ENCODE data around the gene KDM5B.

The KDM5B gene

DNA sequence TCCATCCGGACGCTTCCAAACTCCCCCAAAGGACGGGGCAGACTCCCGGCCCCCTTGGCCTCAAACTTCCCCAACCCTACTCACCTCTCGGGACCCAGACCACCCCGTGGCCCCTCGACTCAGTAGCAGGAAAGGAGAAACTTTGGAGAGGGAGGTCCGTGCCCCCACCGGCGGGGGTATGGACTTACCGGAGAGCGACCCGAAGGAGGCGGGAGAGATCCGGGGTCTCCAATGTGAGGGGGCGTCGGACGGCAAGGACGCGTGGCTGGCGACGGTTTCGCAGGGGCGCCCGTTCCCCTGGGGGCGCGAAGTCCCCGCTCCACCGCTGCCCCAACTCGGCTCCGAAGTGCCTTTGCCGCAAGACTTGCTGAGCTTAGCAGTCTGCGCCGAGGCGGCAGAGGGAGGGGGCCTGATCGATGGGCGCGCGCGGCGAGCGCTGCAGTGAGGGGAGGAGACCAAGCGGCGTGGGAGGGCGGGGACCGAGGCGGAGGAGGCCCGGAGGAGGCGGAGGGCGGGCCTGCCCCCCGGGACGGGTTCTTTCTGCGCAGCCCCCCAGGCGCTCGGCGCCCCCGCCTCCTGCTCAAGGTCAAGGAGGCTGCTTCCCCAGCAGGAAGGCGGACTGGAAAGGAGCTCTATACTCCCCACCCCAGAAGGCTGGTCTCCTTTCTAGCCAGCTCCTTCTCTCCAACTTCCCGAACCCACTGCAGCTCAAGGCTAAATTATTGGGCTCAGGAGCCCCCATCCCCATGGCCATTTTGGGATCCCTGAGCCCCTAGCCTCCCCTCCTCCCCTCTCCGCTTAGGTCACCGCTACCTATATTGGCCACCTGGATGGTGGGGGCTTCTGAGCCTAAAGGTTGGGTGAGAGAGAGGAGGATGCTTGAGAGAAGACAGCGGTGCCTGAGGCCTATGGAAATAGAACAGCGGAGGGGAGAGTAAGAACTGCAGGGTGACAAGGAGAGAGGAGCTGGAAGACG is 97.9 kb downstream of the KDM5B start, which contains the start of gene SYT2:
TSS of gene SYT2 (minus strand) at position 385 of the 976 bp plus-strand sequence. CDS start 104,682 bp downstream, outside the sequence.
- DNase-seq = peak in 1 of 2 experiments; percentile 13

- DNase-seq = no peak
Observed at GRCh38 chr1:202709276-202710041, 98.8 kb downstream of the KDM5B start.

DNA sequence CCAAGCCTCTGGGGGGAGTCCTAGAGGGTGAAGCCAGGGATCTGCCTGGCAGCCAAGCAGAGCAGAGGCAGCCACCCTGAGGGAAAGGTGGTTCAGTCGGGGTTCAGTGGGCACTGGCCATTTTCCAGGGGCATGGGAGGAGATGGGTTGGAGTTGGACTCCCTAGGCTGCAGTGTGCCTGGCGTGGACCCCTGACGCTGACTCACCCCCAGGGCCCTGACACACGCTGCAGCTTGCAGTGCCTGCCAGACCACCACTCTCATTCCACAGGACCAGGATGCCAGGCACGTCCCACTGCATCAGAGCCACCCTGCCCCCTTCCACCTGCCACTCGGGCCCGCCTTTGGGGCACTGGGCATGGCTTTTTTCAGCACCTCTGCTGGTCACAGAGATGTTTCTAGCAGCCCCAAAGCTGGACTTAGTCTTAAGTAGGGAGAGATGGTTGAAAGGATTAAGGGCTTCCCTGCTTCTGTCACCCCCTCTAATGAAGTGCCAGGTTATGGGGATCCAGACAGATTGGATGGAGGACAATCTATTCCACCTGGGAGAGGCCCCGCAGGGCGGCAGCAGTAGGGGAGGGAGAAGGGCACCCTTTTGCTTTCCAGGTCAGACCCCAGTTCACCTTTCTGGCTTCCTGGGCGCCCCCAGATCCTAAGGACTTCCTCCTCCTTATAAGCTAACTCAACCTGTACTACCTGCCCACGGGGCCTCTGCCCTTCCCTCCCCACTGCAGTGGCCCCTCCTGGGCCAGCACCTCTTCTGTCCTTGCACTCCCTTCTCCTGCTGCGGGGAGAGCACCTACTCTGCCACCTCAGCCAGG is 99.6 kb downstream of the KDM5B start:
- no peak for DNase-seq

GRCh38 chr1:202706851-202707250 is 101.4 kb downstream of the KDM5B start:
- no peak for DNase-seq

- DNase-seq = no peak
Observed at GRCh38 chr1:202704601-202705000, 103.6 kb downstream of the KDM5B start.

- DNase-seq = no peak
Observed at GRCh38 chr1:202703191-202703590, 105.0 kb downstream of the KDM5B start.

GRCh38 chr1:202702088-202702487 is 106.1 kb downstream of the KDM5B start:
- no peak for DNase-seq

- DNase-seq = no peak
Observed at GRCh38 chr1:202701200-202701599, 107.0 kb downstream of the KDM5B start.

DNA sequence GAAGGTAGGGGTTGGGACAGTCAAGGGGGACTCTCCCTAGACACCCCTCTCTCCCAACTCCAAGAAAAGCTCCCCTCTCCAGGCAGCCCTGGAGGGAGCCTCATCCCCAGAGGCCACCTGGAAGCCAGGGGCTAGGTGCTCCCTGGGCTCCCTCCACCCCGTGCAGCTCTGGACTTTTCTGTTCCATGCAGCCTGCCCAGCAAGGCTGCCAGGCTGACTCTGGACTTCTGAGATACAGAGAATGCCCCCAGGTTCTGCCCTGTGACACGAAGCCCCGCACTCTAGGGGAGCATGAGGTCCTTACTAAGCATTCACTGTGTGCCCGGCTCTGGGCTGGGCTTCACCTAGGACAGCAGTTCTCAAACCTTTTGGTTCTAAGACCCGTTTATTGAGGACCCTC is 108.2 kb downstream of the KDM5B start:
- no peak for DNase-seq

DNA sequence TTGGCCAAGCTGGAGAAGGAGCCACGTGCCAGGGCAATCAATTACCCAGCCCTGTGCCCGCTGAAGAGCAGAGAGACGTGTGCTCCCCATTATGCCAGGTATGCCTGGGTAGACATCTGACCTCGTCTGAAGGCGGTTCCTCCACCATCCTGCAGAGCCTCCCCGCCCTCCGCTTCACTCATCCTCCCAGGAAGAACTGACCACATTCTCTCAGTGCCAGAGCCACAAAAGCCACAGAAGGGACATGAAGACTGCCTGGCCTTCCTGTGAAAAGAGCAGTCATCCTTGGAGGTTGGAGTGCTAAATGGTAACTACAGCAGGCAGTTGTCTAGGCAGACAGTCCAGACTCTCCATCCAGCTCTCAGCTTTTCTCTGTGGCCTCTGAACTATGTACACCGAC is 109.9 kb downstream of the KDM5B start:
- no peak for DNase-seq

DNA sequence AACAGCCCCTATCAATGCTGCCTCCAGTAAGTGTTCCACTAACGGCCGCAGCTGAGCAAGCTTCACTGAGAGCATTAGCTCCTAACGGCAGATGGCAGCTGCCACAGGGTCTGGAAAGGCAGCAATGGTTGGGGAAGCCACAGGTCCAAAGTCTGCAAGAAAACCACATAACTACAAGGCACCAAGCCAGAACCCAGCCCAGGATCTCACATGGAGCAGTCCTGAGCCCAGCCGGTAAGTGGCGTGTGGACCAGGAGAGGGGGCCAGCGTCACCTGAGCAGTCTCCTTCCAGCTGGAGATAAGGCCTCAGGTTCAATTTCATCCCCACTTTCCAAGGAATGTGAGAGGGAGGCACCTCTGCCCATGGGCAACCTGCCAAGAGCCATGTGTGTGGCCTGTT is 111.2 kb downstream of the KDM5B start:
- DNase-seq = peak in 1 of 2 experiments; percentile 32

- DNase-seq = peak; percentile 49 to 54
Observed at GRCh38 chr1:202694314-202694713, 113.9 kb downstream of the KDM5B start.

GRCh38 chr1:202692959-202693555 is 115.2 kb downstream of the KDM5B start:
- peak in 1 of 2 experiments; percentile 6 for DNase-seq

DNA sequence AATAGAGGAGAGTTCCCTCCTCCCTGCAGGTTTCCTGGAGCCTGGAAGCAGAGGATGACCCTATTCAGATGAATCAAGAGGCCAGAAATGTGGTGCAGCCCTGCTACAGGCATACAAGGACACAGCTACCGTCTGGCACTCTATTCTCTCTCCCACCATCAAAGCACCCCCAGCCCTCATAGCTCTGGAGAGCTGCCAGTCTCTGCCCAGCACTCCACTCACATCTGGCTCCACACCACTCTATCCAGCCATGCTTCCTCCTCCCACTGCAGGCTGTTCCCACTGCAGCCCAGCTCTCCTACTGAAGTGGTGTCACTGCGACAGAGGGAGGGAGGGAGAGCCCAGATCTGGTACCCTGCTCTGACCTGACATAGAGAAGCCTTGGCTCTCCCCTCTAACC is 116.4 kb downstream of the KDM5B start:
- DNase-seq = peak in 1 of 2 experiments; percentile 23

DNA sequence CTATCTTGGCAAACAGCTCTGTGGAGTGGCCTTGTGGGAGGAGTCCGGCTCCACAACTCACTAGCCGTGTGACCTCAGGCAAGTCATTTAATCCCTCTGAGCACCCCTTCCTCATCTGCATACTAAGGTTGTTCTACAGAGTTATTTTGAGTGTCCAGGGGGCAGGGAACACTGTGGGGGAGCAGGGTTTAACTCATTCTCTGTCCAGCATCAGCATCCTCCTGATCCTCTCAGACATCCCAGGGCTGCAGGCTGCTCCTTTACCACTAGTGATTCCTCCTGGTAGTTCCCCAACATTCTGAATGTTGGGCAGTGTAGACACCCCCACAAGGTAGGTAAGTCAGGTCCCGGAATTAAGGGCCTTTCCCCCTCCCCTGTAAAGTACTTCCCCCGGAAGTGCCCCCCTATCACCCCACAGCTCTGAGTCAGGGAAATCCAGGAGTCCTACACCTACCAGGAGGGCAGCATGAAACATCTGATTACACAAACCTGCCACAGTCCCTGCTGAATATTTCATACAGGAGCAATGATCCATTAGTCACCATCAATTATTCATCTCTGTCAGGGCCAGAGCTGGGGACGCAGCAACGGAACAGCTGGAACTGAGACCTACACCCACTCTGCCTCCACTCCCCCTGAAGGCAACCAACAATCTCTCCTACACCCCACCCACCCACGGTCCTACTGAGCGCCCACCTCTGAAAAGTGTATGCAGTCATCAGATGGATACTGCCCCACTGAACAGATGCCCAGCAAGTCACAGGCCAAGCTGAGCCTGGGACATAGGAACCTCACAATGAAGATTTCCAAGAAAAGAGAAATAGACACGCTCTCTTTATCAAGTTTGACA is 118.5 kb downstream of the KDM5B start:
- DNase-seq = no peak

DNA sequence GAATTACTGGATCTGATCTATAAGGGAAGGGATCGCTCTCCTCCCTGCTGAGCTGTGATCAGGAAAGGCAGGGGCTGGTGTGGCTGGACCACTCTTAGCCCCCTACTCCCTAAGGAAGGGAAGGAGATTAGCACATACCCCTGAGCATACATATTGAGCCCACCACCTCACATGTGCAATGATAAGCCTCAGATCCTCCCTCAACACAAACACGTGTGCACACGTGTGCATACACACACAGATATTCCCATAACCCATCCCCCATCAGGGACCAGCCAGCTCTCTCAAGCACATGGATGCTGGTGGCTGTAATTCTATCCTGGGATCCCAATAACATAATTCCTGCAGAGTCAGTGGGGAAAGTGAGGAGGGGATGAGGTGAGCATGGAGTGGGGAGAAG is 119.1 kb downstream of the KDM5B start:
- DNase-seq = no peak

DNA sequence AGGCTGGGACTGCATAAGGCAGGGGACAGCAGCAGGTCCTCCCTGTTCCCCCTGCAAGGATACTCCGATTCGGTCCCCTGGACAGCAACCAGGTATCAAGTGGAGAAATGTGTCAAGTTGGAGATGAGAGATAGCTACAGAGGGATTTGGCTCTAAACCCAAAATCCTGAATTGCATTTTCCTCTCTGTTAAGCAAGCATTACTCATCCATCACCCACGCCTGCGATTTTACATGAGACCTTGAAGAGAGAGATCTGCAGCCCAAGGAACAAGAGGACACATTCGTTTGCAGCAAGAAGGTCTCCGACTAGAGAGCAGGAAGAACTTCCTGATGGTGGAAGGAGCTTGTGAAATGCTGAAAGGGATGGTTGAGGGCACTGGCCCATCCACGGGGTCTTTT is 119.8 kb downstream of the KDM5B start:
- DNase-seq = no peak

DNA sequence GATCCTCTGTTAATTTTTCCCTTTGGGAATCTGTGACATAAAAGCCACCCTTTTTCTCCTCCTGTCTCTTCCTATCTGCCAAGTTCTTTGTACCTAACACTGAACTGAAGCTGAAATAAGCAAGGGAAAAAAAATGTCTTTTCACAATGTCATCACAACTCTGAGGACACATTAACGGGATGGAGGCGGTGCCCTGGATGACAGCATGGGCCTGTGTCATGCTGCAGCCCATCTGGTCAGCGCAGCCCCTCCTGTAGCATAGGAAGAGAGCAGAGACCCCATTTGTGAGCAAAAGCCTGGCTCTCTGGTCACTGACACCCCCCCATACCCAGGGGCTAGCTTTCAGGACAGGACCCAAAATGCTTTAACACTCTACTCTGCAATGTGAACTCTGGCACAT is 120.4 kb downstream of the KDM5B start:
- DNase-seq = no peak

DNA sequence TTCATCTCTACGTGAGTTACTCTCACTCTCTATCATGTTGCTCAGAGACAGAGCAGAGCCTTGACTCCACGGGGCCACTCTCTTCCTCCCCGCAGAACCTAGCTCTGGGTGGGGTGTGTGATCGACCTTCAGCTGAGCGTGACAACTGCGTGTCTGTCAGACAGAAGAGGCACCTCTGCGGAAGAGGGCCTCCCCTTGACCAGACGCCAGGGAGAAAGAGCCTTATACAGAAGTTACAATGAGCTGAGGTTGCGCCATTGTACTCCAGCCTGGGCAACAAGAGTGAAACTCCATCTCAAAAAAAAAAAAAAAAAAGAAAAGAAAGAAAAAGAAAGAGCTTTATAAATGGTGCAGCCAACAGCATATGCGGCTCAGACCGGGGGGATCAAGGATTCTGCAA is 120.9 kb downstream of the KDM5B start:
- no peak for DNase-seq

GRCh38 chr1:202685641-202686040 is 122.6 kb downstream of the KDM5B start:
- no peak for DNase-seq

DNA sequence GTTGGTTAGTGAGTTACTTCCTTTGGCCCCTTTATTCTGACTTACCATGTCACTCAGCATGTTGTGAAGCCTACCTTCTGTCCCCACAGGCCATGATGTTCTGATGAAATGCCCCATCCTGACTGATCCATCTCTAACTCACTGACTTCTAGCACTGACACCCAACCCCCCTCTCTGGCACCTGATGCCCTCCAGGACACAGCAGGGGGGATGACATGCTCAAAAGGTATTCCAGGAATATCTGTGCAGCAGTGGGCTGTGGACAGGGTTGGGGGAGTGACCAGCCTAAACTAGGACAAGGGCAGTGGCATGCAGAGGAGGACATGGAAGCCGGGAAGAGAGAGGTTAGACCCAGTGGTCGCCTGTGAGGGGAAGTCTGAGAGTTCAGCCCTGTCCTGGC is 123.5 kb downstream of the KDM5B start:
- DNase-seq = no peak
